T-cell (primary cell): ENCODE results near the gene PPDPF. TPM values are rescaled to one million over a fixed set of nuclear protein-coding genes. Genes with fewer than 3 reads are reported as not detected.
A peak's percentile ranks its signal among the peaks of the same experiment; 100 is the strongest.

Experiments
- ATAC-seq, 4 experiments: fragments of 200-7000 bp in 3 of 4; fragments of 150-1000 bp in 1 of 4; cut with Tn5 transposase; replicated peaks in 1 of 4; 1 replicate in 3 of 4; 2 replicates in 1 of 4; pipeline ENCODE4 v1.10.0; 2021; ENCODE audit warnings: moderate library complexity in 3 of 4, mild to moderate bottlenecking in 2 of 4, moderate number of reproducible peaks in 1 of 4
- CTCF ChIA-PET, 2 donors: fragments of 300-600 bp; sonication (Branson Sonifier 250); formaldehyde crosslinking; loops; one replicate each; lab custom pipeline; 2022; ENCODE audit warnings: antibody characterized with exemption in 2 of 2; lab: Charles Lee
- POLR2A ChIA-PET, 2 donors: fragments of 300-600 bp; sonication (Branson Sonifier 250); formaldehyde crosslinking; loops; one replicate each; lab custom pipeline; 2022; ENCODE audit warnings: antibody characterized with exemption in 2 of 2; lab: Charles Lee
- DNase-seq, 35 experiments: peaks; one replicate each; pipeline versions ENCODE4 v3.0.0 to v3.0.0-alpha.2; 2013 to 2023
- H3K27ac ChIP-seq: one replicate; pipeline ENCODE4 v1.5.1; 2013; ENCODE audit warnings: low read length
- H3K27me3 ChIP-seq, 2 experiments: replicated peaks in 1 of 2; 1 replicate in 1 of 2; 2 replicates in 1 of 2; pipeline versions ENCODE4 v1.6.1 to v1.7.0; 2013; ENCODE audit warnings: low read length in 1 of 2, mixed read lengths in 1 of 2; ENCODE audit not compliant: control insufficient read depth in 2 of 2, insufficient read depth in 2 of 2; ENCODE audit errors: extremely low read depth in 1 of 2
- H3K36me3 ChIP-seq, 2 donors: 1 replicate in 1 of 2; 2 replicates in 1 of 2; pipeline versions ENCODE4 v1.6.1 to v1.7.0; 2013; ENCODE audit warnings: low read length in 1 of 2; ENCODE audit not compliant: control insufficient read depth in 2 of 2, insufficient read depth in 1 of 2; ENCODE audit errors: extremely low read depth in 1 of 2
- H3K4me1 ChIP-seq, 2 experiments: 1 replicate in 1 of 2; 2 replicates in 1 of 2; pipeline versions ENCODE4 v1.6.1 to v1.7.0; 2013; ENCODE audit warnings: low read length in 2 of 2, mixed read lengths in 1 of 2; ENCODE audit not compliant: insufficient read depth in 2 of 2, control insufficient read depth in 1 of 2; ENCODE audit errors: extremely low read depth in 1 of 2
- H3K4me3 ChIP-seq, 2 donors: 1 replicate in 1 of 2; 2 replicates in 1 of 2; pipeline versions ENCODE4 v1.5.1 to v1.7.0; 2013; ENCODE audit warnings: mild to moderate bottlenecking in 2 of 2, low read length in 1 of 2, moderate library complexity in 1 of 2; ENCODE audit not compliant: control insufficient read depth in 1 of 2; ENCODE audit errors: extremely low read depth in 1 of 2
- H3K9me3 ChIP-seq: 2 replicates; pipeline ENCODE4 v1.7.0; 2013
- H3K27ac Mint-ChIP-seq, 2 donors: one replicate each; pipeline ENCODE4 v1.8.0; 2020 to 2021; ENCODE audit warnings: mild to moderate bottlenecking in 2 of 2, mixed read lengths in 2 of 2
- H3K27me3 Mint-ChIP-seq, 2 donors: one replicate each; pipeline ENCODE4 v1.8.0; 2021 to 2022; ENCODE audit warnings: mixed read lengths in 2 of 2
- H3K36me3 Mint-ChIP-seq: one replicate; pipeline ENCODE4 v1.8.0; 2021; ENCODE audit warnings: mixed read lengths
- H3K4me1 Mint-ChIP-seq, 3 donors: one replicate each; pipeline ENCODE4 v1.8.0; 2020 to 2022; ENCODE audit warnings: mixed read lengths in 3 of 3, mild to moderate bottlenecking in 1 of 3
- H3K4me3 Mint-ChIP-seq, 3 donors: one replicate each; pipeline ENCODE4 v1.8.0; 2020 to 2022; ENCODE audit warnings: mild to moderate bottlenecking in 3 of 3, mixed read lengths in 3 of 3, moderate library complexity in 3 of 3
- H3K9me3 Mint-ChIP-seq, 3 donors: one replicate each; pipeline ENCODE4 v1.8.0; 2020 to 2022; ENCODE audit warnings: mixed read lengths in 3 of 3
- WGBS: methylation state at CpG from one replicate; pipeline ENCODE4 v1.1.5; 2013; ENCODE audit warnings: missing lambda C conversion rate; ENCODE audit not compliant: insufficient coverage; 5-methylcytosine and 5-hydroxymethylcytosine counted together
- total RNA-seq, 35 experiments: library from RNA in 6 of 35; stranded (reverse) in 6 of 35; fragments of 120-200 nt in 1 of 35; gene quantifications; one replicate each; pipeline versions ENCODE4 v1.2.1 to v1.2.4 and lab custom pipeline; 2013 to 2026

PPDPF gene
- total RNA-seq, 5 donors from 2014 or later (not counting 1 experiment from before 2014, with no cell fraction given) = 147 to 320 (median 300) TPM

DNA sequence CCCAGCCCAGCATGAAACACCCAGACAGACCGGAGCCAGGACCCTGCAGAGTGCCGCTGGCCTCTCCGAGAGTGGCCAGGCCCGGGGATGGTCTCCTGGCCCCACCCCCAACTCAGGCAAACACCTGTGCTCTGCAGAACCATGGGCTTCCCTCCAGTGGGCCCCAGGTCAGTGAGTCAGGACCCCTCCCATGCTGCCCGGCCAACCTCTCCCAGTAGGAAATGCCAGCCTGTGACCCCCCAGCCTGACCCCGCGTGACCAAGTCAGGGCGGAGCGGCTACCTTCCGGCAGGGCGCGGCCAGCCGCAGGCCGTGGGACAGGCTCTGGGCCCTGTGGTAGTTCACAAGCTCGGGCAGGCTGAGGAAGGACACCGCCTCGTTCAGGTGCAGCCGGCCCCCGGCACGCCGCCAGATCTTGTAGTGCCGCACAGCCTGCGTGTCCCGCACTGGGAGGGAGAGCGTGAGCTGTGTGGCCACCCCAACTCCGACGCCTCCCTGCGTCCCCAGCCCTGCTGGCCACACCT, 13.4 kb downstream of the PPDPF start:
- Mint-ChIP-seq H3K4me3 (no peak overlapping the region), H3K27ac (no peak overlapping the region), H3K9me3 (no peaks in the 10 kb centered on the region), H3K4me1 (peaks cover 7 to 14% (median 8%) of the 10 kb centered on the region in 3 donors), H3K27me3 (no peaks in the 10 kb centered on the region), H3K36me3 (no peaks in the 10 kb centered on the region)
- Histone ChIP-seq H3K4me1 (peaks cover 7 to 28% of the 10 kb centered on the region in 2 experiments), H3K27me3 (peaks cover 0 to 5% of the 10 kb centered on the region in 2 experiments), H3K9me3 (no peaks in the 10 kb centered on the region), H3K36me3 (no peaks in the 10 kb centered on the region), H3K27ac (no peak overlapping the region), H3K4me3 (no peak overlapping the region)
- no peak for ATAC-seq
- peak in 1 of 35 experiments; percentile 2 for DNase-seq
- ChIA-PET CTCF (interaction anchor here in 1 of 2 donors (0.5 kb wide), 1 partner anchor 336 kb away, joined by 13 read pairs; no protein-coding TSS in a partner anchor), POLR2A (no interaction called here)
- 92% methylated on average over 28 of the region's 28 CpGs for WGBS

DNA sequence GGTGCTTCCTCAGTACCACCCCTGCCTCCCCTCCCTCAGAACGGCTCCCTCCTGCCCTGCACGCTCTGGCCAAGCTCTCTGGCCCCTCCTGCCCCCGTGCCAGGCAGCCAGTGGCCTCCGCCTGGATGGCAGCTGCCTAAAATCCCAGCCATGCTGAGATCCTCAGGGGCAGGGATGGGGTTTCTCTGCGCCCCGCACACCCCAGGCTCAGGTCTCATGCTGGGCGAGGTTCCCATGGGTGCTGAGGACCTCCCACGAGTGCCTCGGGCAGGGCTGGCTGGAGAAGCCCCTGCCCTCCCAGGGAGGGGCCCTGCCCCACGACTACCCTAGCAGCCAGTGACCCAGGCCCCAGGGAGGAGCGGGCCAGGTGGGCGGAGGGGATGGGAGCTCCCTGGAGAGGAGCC, 13.9 kb downstream of the PPDPF start:
- Histone ChIP-seq H3K4me1 (peaks cover 7 to 33% of the 10 kb centered on the region in 2 experiments), H3K27ac (no peak overlapping the region), H3K9me3 (no peaks in the 10 kb centered on the region), H3K27me3 (peaks cover 0 to 8% of the 10 kb centered on the region in 2 experiments), H3K36me3 (no peaks in the 10 kb centered on the region), H3K4me3 (no peak overlapping the region)
- H3K27ac Mint-ChIP-seq = no peak overlapping the region
- no peak overlapping the region for H3K4me3 Mint-ChIP-seq
- no peak for ATAC-seq
- WGBS = 65% methylated on average over 9 of the region's 12 CpGs
- no peaks in the 10 kb centered on the region for H3K36me3 Mint-ChIP-seq
- CTCF ChIA-PET = interaction anchor here in 1 of 2 donors (0.5 kb wide), 1 partner anchor 336 kb away, joined by 13 read pairs; no protein-coding TSS in a partner anchor
- no peaks in the 10 kb centered on the region for H3K9me3 Mint-ChIP-seq
- peak in 1 of 35 experiments; percentile 2 for DNase-seq
- no peaks in the 10 kb centered on the region for H3K27me3 Mint-ChIP-seq
- POLR2A ChIA-PET = no interaction called here
- peaks cover 7 to 14% (median 8%) of the 10 kb centered on the region in 3 donors for H3K4me1 Mint-ChIP-seq

- Histone ChIP-seq H3K27ac (no peak overlapping the region), H3K27me3 (peaks cover 0 to 8% of the 10 kb centered on the region in 2 experiments), H3K9me3 (no peaks in the 10 kb centered on the region), H3K36me3 (no peaks in the 10 kb centered on the region), H3K4me3 (no peak overlapping the region), H3K4me1 (peaks cover 7 to 35% of the 10 kb centered on the region in 2 experiments)
- H3K4me3 Mint-ChIP-seq = no peak overlapping the region
- H3K36me3 Mint-ChIP-seq = no peaks in the 10 kb centered on the region
- 93% methylated on average over 45 of the region's 49 CpGs for WGBS
- ChIA-PET CTCF (no interaction called here), POLR2A (no interaction called here)
- H3K9me3 Mint-ChIP-seq = no peaks in the 10 kb centered on the region
- no peak overlapping the region for H3K27ac Mint-ChIP-seq
- H3K4me1 Mint-ChIP-seq = peaks cover 7 to 16% (median 8%) of the 10 kb centered on the region in 3 donors
- DNase-seq (peak in 1 of 35 experiments; percentile 7), ATAC-seq (no peak)
- H3K27me3 Mint-ChIP-seq = no peaks in the 10 kb centered on the region
These were observed 14.5 kb downstream of the PPDPF start for GRCh38 chr20:63534831-63535651.

DNA sequence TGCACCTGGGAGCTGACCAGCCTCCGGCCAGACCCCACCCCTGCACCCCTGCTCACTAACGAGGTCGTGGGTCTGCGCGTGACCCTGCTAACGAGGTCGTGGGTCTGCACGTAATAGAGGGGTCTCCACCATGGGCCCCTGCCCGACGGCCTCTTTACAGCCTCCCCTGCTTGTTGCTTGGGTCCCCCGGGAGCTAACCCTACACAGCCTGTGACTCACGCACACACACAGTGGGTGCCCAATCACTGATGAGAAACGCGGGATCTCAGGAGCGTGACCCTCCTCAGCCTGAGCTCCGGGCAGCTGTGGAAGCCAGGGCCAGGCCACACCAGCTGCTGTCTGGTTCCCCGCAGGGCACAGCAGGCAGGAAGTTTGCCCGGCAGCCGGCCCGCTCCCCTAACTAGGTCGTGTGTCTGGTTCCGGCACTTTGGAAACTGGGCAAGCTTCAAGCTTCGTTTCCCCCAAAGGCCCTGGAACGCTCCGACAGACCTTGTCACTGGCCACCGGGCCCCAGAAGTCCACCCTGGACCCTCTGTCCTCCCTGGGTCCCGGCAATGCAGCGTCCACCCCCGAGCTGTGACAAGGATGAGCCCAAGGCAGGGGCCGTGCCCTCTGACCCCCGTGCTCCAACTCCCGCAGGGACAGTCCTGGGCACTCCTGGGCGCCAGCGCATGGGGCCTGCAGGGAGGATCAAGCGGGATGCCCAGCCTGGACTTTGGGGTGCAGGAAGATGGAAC, 15.8 kb downstream of the PPDPF start:
- 84% methylated on average over 34 of the region's 35 CpGs for WGBS
- no peaks in the 10 kb centered on the region for H3K27me3 Mint-ChIP-seq
- POLR2A ChIA-PET = interaction anchor here in 1 of 2 donors (0.6 kb wide), 1 partner anchor 96 kb away, joined by 3 read pairs; no protein-coding TSS in a partner anchor

DNA sequence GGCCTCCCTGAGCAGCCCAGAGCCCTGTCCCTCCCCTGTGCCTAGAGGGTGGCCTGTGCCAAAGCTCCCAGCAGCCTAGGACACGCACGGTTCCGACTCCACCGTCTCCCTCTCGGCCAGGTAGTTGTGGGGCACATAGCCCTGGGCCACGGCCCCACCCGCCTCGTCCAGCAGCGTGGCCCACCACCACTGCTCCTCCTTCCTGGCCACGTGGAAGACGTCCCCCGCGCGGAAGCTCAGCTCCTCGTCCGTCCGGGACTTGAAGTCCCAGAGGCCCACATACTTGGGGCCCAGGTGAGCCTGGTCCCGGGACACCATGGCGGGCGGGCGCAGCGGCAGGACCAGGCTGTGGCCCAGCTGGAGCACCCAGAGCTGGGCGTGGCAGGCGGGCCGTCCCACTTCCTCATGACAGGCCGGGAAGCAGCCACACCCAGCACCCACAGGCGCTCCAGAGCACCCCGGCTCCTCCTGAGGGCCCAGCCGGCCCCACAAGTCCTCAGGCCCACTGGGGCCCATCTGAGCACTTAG, 16.5 kb downstream of the PPDPF start, which contains the start of gene PTK6:
TSS of gene PTK6 (minus strand) at position 380 of the 528 bp plus-strand sequence. CDS start at position 318, 62 bp downstream.
- Mint-ChIP-seq H3K4me1 (peaks cover 7 to 17% (median 8%) of the 10 kb centered on the region in 3 donors), H3K9me3 (no peaks in the 10 kb centered on the region), H3K4me3 (peak within 1 kb of the TSS; percentile 57 to 73 (median 70)), H3K36me3 (no peaks in the 10 kb centered on the region), H3K27ac (peak within 1 kb of the TSS; percentile 73 to 77), H3K27me3 (no peaks in the 10 kb centered on the region)
- H3K27ac ChIP-seq = peak within 1 kb of the TSS; percentile 73
- H3K27me3 ChIP-seq = peaks cover 0 to 4% of the 10 kb centered on the region in 2 experiments
- H3K9me3 ChIP-seq = no peaks in the 10 kb centered on the region
- POLR2A ChIA-PET = interaction anchor here (0.6 kb wide), 2 partner anchors 95 to 199 kb away, joined by 3 read pairs; no protein-coding TSS in a partner anchor
- H3K4me3 ChIP-seq = peak within 1 kb of the TSS; percentile 48 to 59
- DNase-seq = peak in 1 of 35 experiments; percentile 24
- peaks cover 7 to 35% of the 10 kb centered on the region in 2 experiments for H3K4me1 ChIP-seq
- ATAC-seq = peak in 2 of 4 experiments; percentile 1 to 2
- 61% methylated on average over 25 of the region's 29 CpGs for WGBS
- CTCF ChIA-PET = interaction anchor here in 1 of 2 donors (0.7 to 2.3 kb wide), 7 partner anchors 16 to 327 kb away, joined by 3 to 22 read pairs (median 3); partner anchors contain the start of genes ARFRP1, HELZ2, RTEL1 and ZGPAT
- no peaks in the 10 kb centered on the region for H3K36me3 ChIP-seq

More for the DNA sequence above, 15.8 kb downstream of the PPDPF start:
- Histone ChIP-seq H3K4me1 (peaks cover 7 to 35% of the 10 kb centered on the region in 2 experiments), H3K4me3 (no peak overlapping the region), H3K9me3 (no peaks in the 10 kb centered on the region), H3K27ac (no peak overlapping the region), H3K36me3 (no peaks in the 10 kb centered on the region), H3K27me3 (peaks cover 0 to 4% of the 10 kb centered on the region in 2 experiments)
- ATAC-seq (no peak), DNase-seq (peak in 1 of 35 experiments; percentile 4)
- no peaks in the 10 kb centered on the region for H3K36me3 Mint-ChIP-seq
- peaks cover 7 to 18% (median 8%) of the 10 kb centered on the region in 3 donors for H3K4me1 Mint-ChIP-seq
- CTCF ChIA-PET = interaction anchor here in 1 of 2 donors (0.5 to 2.3 kb wide), 2 partner anchors 105 to 335 kb away, joined by 4 to 22 read pairs; no protein-coding TSS in a partner anchor
- H3K9me3 Mint-ChIP-seq = no peaks in the 10 kb centered on the region
- peak overlapping the region in 1 of 2 donors; percentile 16 for H3K27ac Mint-ChIP-seq
- peak overlapping the region in 2 of 3 donors; percentile 36 to 70 for H3K4me3 Mint-ChIP-seq
